ENCODE results near the gene ROS1. TPM values are rescaled to one million over a fixed set of nuclear protein-coding genes. Genes with fewer than 3 reads are reported as not detected.

Gene ROS1
- under 1 TPM in 2 of 4 donors, not detected in 2; under 0.01 to 0.17 TPM for total RNA-seq

- no peak for TF ChIP-seq CTCF (IDR thresholded peaks at IDR 0.05; ENCODE audit: low read depth)
These were observed at the start of gene ROS1 for GRCh38 chr6:117425431-117426153. Gene ROS1, minus strand, starts transcription at chr6:117425942. Its CDS starts 286 bp downstream, at chr6:117425656.

- no peak for TF ChIP-seq CTCF (IDR thresholded peaks at IDR 0.05; ENCODE audit: low read depth)
These were observed 47.7 kb upstream of the ROS1 start for GRCh38 chr6:117473401-117473800.

- TF ChIP-seq CTCF (IDR thresholded peaks at IDR 0.05; ENCODE audit: low read depth): no peak
These were observed 46.9 kb upstream of the ROS1 start for GRCh38 chr6:117472667-117473066.

- no peak for TF ChIP-seq CTCF (IDR thresholded peaks at IDR 0.05; ENCODE audit: low read depth)
These were observed 44.0 kb upstream of the ROS1 start for GRCh38 chr6:117469791-117470190.

- no peak for TF ChIP-seq CTCF (IDR thresholded peaks at IDR 0.05; ENCODE audit: low read depth)
These were observed 43.6 kb upstream of the ROS1 start for GRCh38 chr6:117469356-117469755.

- TF ChIP-seq CTCF (IDR thresholded peaks at IDR 0.05; ENCODE audit: low read depth): no peak
These were observed 42.1 kb upstream of the ROS1 start for GRCh38 chr6:117467876-117468275.

GRCh38 chr6:117465691-117466090 lies 39.9 kb upstream of the ROS1 start:
- TF ChIP-seq CTCF (IDR thresholded peaks at IDR 0.05; ENCODE audit: low read depth): no peak

Measured in subcutaneous adipose tissue (tissue), 4 donors.